HepG2 (cell line): Measurements from ENCODE around the gene CUL9. TPM values are rescaled to one million over a fixed set of nuclear protein-coding genes. Genes with fewer than 3 reads are reported as not detected.

Source experiments
- CBX5 ChIP-seq: sonication (generic); formaldehyde crosslinking; IDR thresholded peaks from 2 replicates; pipeline ENCODE4 v1.4.0; 2020; ENCODE audit warnings: missing genetic modification reagents, borderline replicate concordance
- DNMT1 ChIP-seq: sonication (generic); formaldehyde crosslinking; IDR thresholded peaks from 2 replicates; pipeline ENCODE4 v1.5.1; 2020; ENCODE audit warnings: mild to moderate bottlenecking, missing genetic modification reagents
- EP300 ChIP-seq, 3 experiments: sonication (generic) in 1 of 3; formaldehyde crosslinking in 1 of 3; IDR thresholded peaks; 2 replicates each; pipeline versions ENCODE4 v1.5.1 to v1.6.1; 2011 to 2020; ENCODE audit warnings: low read depth in 2 of 3, low read length in 2 of 3, borderline replicate concordance in 1 of 3, improper control_type of control experiment in 1 of 3, mild to moderate bottlenecking in 1 of 3, missing genetic modification reagents in 1 of 3, moderate library complexity in 1 of 3
- GTF3A ChIP-seq: sonication (generic); formaldehyde crosslinking; conservative IDR thresholded peaks from 2 replicates; pipeline ENCODE4 v1.4.0; 2020; ENCODE audit warnings: mild to moderate bottlenecking, missing genetic modification reagents
- HCFC1 ChIP-seq: fragments of 150-350 bp; IDR thresholded peaks from 2 replicates; pipeline ENCODE4 v1.6.1; 2014; ENCODE audit warnings: low read depth, low read length
- RBFOX2 ChIP-seq: fragments of 200-400 bp; formaldehyde crosslinking; IDR thresholded peaks from 2 replicates; pipeline ENCODE4 v1.6.1; 2017; ENCODE audit warnings: low read depth, mild to moderate bottlenecking, low read length
- SMAD1 ChIP-seq: sonication (generic); formaldehyde crosslinking; IDR thresholded peaks from 2 replicates; pipeline ENCODE4 v1.4.0; 2020; ENCODE audit warnings: missing genetic modification reagents, low read depth, mild to moderate bottlenecking, borderline replicate concordance
- YEATS4 ChIP-seq: sonication (generic); formaldehyde crosslinking; IDR thresholded peaks from 2 replicates; pipeline ENCODE4 v1.4.0; 2020; ENCODE audit warnings: missing genetic modification reagents, borderline replicate concordance
- ZBTB7A ChIP-seq: sonication (generic); formaldehyde crosslinking; IDR thresholded peaks from 2 replicates; pipeline ENCODE4 v1.8.0; 2022; ENCODE audit warnings: mild to moderate bottlenecking, missing genetic modification reagents
- ZNF343 ChIP-seq: sonication (generic); formaldehyde crosslinking; IDR thresholded peaks from 2 replicates; pipeline ENCODE4 v1.4.0; 2020; ENCODE audit warnings: mild to moderate bottlenecking, missing genetic modification reagents
- ZNF773 ChIP-seq: sonication (generic); formaldehyde crosslinking; IDR thresholded peaks from 2 replicates; pipeline ENCODE4 v1.4.0; 2020; ENCODE audit warnings: missing genetic modification reagents, borderline replicate concordance
- polyA plus RNA-seq, 8 experiments: library from polyadenylated mRNA; depleted of rRNA in 3 of 8; stranded (reverse) in 7 of 8; unstranded in 1 of 8; fragments of >200 nt; fragmentation: Illumina TruSeq in 4 of 8; extraction: Trizol in 4 of 8; gene quantifications; 2 replicates each; pipeline versions ENCODE4 v1.2.1 to v1.2.3, GENCODE V29; 2011 to 2016; ENCODE audit warnings: low read depth in 4 of 8, missing spikeins in 1 of 8, mixed read lengths in 1 of 8; ENCODE audit not compliant: insufficient read depth in 1 of 8
- total RNA-seq, 5 experiments: library from RNA; depleted of rRNA; stranded (reverse); fragments of >200 nt; fragmentation: Illumina TruSeq; extraction: Trizol; gene quantifications; 2 replicates each; pipeline ENCODE4 v1.2.3, GENCODE V29; 2016; ENCODE audit warnings: low read depth in 1 of 5
- TF ChIP-seq, protein P1 (sequence below), 2 experiments: fragments of 450-650 bp in 1 of 2; sonication (generic) in 1 of 2; formaldehyde crosslinking in 1 of 2; IDR thresholded peaks; 2 replicates each; pipeline versions ENCODE4 v1.6.1 to v1.8.0; 2016 to 2022; ENCODE audit warnings: antibody characterized with exemption in 1 of 2, mild to moderate bottlenecking in 1 of 2, missing genetic modification reagents in 1 of 2
- TF ChIP-seq, protein P2 (sequence below): sonication (generic); formaldehyde crosslinking; IDR thresholded peaks from 2 replicates; pipeline ENCODE4; 2020; ENCODE audit warnings: missing genetic modification reagents, mild to moderate bottlenecking, borderline replicate concordance

Gene CUL9
- total and polyA plus RNA-seq, 2 of the 13 experiments (the other 11 are each of a cell fraction or from before 2014, with no cell fraction given), result 11.4 to 13.7 TPM

DNA sequence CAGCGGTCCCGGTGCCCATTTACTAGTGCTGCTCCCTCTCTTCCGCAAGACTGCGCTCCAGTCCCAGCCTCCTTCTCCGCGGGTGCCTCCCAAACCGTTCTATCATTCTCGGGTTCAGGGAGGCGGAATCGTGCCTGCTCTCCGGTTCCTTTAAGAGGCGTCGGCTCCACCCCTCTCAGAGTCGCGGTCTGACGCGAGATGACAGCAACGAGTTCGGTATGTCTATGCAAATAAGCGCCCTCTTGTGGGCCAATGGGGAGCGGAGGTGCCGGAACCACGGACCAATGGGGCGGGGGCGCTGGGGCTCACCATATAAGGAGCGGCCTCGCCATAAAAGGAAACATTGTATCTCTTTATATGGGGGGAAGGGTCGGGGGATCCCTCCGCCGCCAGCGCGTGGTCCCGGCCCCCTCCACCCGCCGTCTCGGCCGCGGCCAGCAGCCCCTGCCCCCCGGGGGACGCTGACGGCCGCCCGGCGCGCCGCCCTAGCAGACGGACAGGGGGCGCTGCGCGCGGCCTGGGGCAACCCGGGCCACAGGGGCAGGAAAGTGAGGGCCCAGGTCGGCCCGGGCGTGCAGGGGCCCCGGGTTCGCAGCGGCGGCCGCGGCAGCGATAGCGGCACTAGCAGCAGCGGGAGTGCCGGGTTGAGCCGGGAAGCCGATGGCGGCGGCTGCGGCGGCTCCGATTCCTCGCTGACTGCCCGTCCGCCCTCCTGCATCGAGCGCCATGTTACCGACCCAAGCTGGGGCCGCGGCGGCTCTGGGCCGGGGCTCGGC is 10.9 kb upstream of the CUL9 start, which contains the start of gene SRF (continued):
- TF ChIP-seq, protein P1, sequence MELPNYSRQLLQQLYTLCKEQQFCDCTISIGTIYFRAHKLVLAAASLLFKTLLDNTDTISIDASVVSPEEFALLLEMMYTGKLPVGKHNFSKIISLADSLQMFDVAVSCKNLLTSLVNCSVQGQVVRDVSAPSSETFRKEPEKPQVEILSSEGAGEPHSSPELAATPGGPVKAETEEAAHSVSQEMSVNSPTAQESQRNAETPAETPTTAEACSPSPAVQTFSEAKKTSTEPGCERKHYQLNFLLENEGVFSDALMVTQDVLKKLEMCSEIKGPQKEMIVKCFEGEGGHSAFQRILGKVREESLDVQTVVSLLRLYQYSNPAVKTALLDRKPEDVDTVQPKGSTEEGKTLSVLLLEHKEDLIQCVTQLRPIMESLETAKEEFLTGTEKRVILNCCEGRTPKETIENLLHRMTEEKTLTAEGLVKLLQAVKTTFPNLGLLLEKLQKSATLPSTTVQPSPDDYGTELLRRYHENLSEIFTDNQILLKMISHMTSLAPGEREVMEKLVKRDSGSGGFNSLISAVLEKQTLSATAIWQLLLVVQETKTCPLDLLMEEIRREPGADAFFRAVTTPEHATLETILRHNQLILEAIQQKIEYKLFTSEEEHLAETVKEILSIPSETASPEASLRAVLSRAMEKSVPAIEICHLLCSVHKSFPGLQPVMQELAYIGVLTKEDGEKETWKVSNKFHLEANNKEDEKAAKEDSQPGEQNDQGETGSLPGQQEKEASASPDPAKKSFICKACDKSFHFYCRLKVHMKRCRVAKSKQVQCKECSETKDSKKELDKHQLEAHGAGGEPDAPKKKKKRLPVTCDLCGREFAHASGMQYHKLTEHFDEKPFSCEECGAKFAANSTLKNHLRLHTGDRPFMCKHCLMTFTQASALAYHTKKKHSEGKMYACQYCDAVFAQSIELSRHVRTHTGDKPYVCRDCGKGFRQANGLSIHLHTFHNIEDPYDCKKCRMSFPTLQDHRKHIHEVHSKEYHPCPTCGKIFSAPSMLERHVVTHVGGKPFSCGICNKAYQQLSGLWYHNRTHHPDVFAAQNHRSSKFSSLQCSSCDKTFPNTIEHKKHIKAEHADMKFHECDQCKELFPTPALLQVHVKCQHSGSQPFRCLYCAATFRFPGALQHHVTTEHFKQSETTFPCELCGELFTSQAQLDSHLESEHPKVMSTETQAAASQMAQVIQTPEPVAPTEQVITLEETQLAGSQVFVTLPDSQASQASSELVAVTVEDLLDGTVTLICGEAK (IDR thresholded peaks at IDR 0.05), result no peak
- TF ChIP-seq, protein P1 (CRISPR knock-in tag; IDR thresholded peaks at IDR 0.05), result no peak; the same call in 1 of the 2 replicates
- TF ChIP-seq DNMT1 (CRISPR knock-in tag) (peak; percentile 67), HCFC1 (peak; percentile 25; the same call in 1 of the 2 replicates), EP300 (IDR thresholded peaks at IDR 0.05; ENCODE audit: low read depth in 2 of 2, low read length in 2 of 2) (peak; percentile 37 to 77), EP300 (CRISPR knock-in tag; IDR thresholded peaks at IDR 0.05; ENCODE audit: borderline replicate concordance) (no peak), ZNF343 (CRISPR knock-in tag) (no peak; the same call in 1 of the 2 replicates), YEATS4 (peak; percentile 91), GTF3A (CRISPR knock-in tag) (no peak), ZNF773 (CRISPR knock-in tag) (peak; percentile 84; the same call in 1 of the 2 replicates), SMAD1 (no peak), ZBTB7A (peak; percentile 91), RBFOX2 (peak; percentile 89), CBX5 (CRISPR knock-in tag) (no peak)
- TF ChIP-seq, protein P2, sequence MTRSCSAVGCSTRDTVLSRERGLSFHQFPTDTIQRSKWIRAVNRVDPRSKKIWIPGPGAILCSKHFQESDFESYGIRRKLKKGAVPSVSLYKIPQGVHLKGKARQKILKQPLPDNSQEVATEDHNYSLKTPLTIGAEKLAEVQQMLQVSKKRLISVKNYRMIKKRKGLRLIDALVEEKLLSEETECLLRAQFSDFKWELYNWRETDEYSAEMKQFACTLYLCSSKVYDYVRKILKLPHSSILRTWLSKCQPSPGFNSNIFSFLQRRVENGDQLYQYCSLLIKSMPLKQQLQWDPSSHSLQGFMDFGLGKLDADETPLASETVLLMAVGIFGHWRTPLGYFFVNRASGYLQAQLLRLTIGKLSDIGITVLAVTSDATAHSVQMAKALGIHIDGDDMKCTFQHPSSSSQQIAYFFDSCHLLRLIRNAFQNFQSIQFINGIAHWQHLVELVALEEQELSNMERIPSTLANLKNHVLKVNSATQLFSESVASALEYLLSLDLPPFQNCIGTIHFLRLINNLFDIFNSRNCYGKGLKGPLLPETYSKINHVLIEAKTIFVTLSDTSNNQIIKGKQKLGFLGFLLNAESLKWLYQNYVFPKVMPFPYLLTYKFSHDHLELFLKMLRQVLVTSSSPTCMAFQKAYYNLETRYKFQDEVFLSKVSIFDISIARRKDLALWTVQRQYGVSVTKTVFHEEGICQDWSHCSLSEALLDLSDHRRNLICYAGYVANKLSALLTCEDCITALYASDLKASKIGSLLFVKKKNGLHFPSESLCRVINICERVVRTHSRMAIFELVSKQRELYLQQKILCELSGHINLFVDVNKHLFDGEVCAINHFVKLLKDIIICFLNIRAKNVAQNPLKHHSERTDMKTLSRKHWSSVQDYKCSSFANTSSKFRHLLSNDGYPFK (CRISPR knock-in tag), result peak; percentile 42; the same call in 1 of the 2 replicates
